Esophagus squamous epithelium (tissue), 4 donors: ENCODE measurements around the gene CLCA4.

Source experiments
- CTCF ChIP-seq, 6 experiments: fragments of 450-650 bp in 4 of 6; fragments of 200-600 bp in 2 of 6; sonication (generic) in 2 of 6; IDR thresholded peaks; one replicate each; pipeline ENCODE4 v1.5.1; 2016 to 2019; ENCODE audit warnings: antibody characterized with exemption in 6 of 6, mild to moderate bottlenecking in 4 of 6, moderate library complexity in 4 of 6
- POLR2A ChIP-seq, 4 donors: fragments of 450-650 bp; IDR thresholded peaks; one replicate each; pipeline ENCODE4 v1.6.1; 2017; ENCODE audit warnings: antibody characterized with exemption in 4 of 4, mild to moderate bottlenecking in 4 of 4, moderate library complexity in 3 of 4

GRCh38 chr1:86515597-86515996 is 31.3 kb upstream of the CLCA4 start:
- no peak for TF ChIP-seq POLR2A (IDR thresholded peaks at IDR 0.05)
- peak in 3 of 6 experiments; percentile 22 to 64 (median 36) for TF ChIP-seq CTCF (IDR thresholded peaks at IDR 0.05)
